Fibroblast of skin of left biceps (primary cell): Measurements from ENCODE around the gene MAGEE1.
A peak's percentile ranks its signal among the peaks of the same experiment; 100 is the strongest.

Experiments used
- DNase-seq, 2 experiments: peaks; one replicate each; pipeline ENCODE4 v3.0.0-alpha.2; 2013; ENCODE audit warnings: low read depth in 2 of 2

The MAGEE1 gene

GRCh38 chrX:76427560-76428242 is at the start of gene MAGEE1:
Gene MAGEE1 (plus strand): TSS chrX:76427710. CDS start chrX:76427931, 221 bp downstream.
- peak; percentile 19 to 24 for DNase-seq

GRCh38 chrX:76398970-76399369 is 28.5 kb upstream of the MAGEE1 start:
- DNase-seq: no peak

GRCh38 chrX:76407795-76408194 is 19.7 kb upstream of the MAGEE1 start:
- DNase-seq: no peak

- no peak for DNase-seq
Observed at GRCh38 chrX:76420237-76420636, 7.3 kb upstream of the MAGEE1 start.

GRCh38 chrX:76428243-76429130 is 977 bp downstream of the MAGEE1 start:
- no peak for DNase-seq

GRCh38 chrX:76433219-76433618 is 5.7 kb downstream of the MAGEE1 start:
- DNase-seq: no peak

- no peak for DNase-seq
Observed at GRCh38 chrX:76434103-76434741, 6.7 kb downstream of the MAGEE1 start.

GRCh38 chrX:76439188-76439587 is 11.7 kb downstream of the MAGEE1 start:
- DNase-seq: no peak

- DNase-seq: no peak
Observed at GRCh38 chrX:76453737-76454406, 26.4 kb downstream of the MAGEE1 start.

- no peak for DNase-seq
Observed at GRCh38 chrX:76454456-76454927, 27.0 kb downstream of the MAGEE1 start.

GRCh38 chrX:76477353-76477752 is 49.8 kb downstream of the MAGEE1 start:
- no peak for DNase-seq
